NCI-H524 (cell line): ENCODE data around the gene TMC5.

ENCODE experiments used
- DNase-seq, 2 experiments: peaks; one replicate each; lab custom pipeline; 2025; lab: John Stamatoyannopoulos, UW

Gene TMC5

GRCh38 chr16:19458722-19459379 lies 41.2 kb downstream of the TMC5 start:
- no peak for DNase-seq

GRCh38 chr16:19460397-19460796 lies 42.7 kb downstream of the TMC5 start:
- no peak for DNase-seq

GRCh38 chr16:19463468-19464315 lies 46.0 kb downstream of the TMC5 start:
- no peak for DNase-seq

- no peak for DNase-seq
These were observed 50.6 kb downstream of the TMC5 start for GRCh38 chr16:19468300-19468699.

GRCh38 chr16:19472482-19472881 lies 54.8 kb downstream of the TMC5 start:
- DNase-seq: no peak

- DNase-seq: peak in 1 of 2 experiments; percentile 53
These were observed 56.9 kb downstream of the TMC5 start for GRCh38 chr16:19474617-19475016.

GRCh38 chr16:19478505-19478904 lies 60.8 kb downstream of the TMC5 start:
- no peak for DNase-seq

- no peak for DNase-seq
These were observed 61.6 kb downstream of the TMC5 start for GRCh38 chr16:19479302-19479721.

- DNase-seq: no peak
These were observed 63.6 kb downstream of the TMC5 start for GRCh38 chr16:19481296-19481695.

- no peak for DNase-seq
These were observed 64.1 kb downstream of the TMC5 start for GRCh38 chr16:19481769-19482168.

- DNase-seq: no peak
These were observed 64.6 kb downstream of the TMC5 start for GRCh38 chr16:19482291-19482690.

- DNase-seq: no peak
These were observed 66.4 kb downstream of the TMC5 start for GRCh38 chr16:19484096-19484495.

GRCh38 chr16:19485611-19486010 lies 67.9 kb downstream of the TMC5 start:
- no peak for DNase-seq

GRCh38 chr16:19486051-19486450 lies 68.4 kb downstream of the TMC5 start:
- DNase-seq: no peak

- DNase-seq: no peak
These were observed 69.2 kb downstream of the TMC5 start for GRCh38 chr16:19486750-19487325.

- DNase-seq: no peak
These were observed 70.5 kb downstream of the TMC5 start for GRCh38 chr16:19488213-19488640.

- no peak for DNase-seq
These were observed 72.9 kb downstream of the TMC5 start for GRCh38 chr16:19490619-19491018.

GRCh38 chr16:19497176-19497575 lies 79.5 kb downstream of the TMC5 start:
- no peak for DNase-seq

GRCh38 chr16:19499006-19499405 lies 81.3 kb downstream of the TMC5 start:
- DNase-seq: no peak

GRCh38 chr16:19499481-19499880 lies 81.8 kb downstream of the TMC5 start:
- no peak for DNase-seq

GRCh38 chr16:19502395-19503131 lies 84.9 kb downstream of the TMC5 start:
- DNase-seq: peak; percentile 66 to 81

GRCh38 chr16:19503461-19504075 lies 85.9 kb downstream of the TMC5 start:
- DNase-seq: no peak
